Activated CD8-positive, alpha-beta memory T cell treated with anti-CD3 and anti-CD28 coated beads for 4 hours (primary cell): ENCODE data around the gene ATP13A1.
A peak's percentile ranks its signal among the peaks of the same experiment; 100 is the strongest.
"Not testable (repeated sequence)": the region's sequence is repeated elsewhere in the genome, so short reads cannot be mapped to it uniquely, and the experiment has no call there.

Experiments used
- DNase-seq, 2 donors: peaks; one replicate each; pipeline ENCODE4 v3.0.0-alpha.2; 2020; ENCODE audit warnings: low read depth in 2 of 2

ATP13A1 gene

DNA sequence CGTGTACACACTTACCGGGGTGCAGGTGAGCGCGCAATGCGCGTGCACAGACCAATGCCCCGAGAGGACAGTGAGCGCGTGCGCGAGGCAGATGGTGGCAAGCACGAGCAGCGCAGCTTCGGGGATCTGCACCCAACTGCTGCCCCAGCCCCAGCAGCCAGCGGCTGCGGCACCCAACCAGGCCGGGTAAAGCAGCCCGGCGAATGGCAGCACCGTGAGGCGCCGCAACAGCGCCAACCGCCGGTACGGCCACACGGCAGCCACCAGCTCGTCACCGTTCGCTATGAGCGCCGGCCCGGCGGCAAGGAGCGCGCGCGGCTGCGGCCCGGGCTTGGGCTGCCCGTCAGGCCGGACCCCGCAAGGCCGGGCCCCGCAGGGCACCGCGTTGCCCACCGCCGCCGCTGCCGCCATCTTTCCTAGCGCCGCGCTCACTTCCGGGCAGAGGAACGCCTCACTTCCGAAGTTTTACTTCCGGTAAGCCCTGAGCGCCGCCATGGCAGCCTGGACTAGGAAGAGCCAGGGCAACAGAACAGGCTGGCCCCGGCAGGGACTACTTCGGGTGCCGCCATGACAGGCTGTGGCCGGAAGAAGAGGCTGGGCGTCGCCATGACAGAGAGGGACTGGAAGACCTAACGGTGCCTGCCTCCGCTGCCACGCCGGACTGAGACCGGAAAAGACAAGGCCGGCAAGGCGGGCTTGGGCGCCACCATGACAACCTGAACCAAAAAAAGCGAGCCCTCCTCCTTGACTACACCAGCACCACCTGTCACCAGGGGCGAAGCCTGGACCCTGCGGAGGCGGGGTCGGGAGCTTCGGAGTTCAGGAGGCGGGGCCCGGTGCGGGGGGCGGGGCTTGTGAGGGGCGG is at the start of gene ATP13A1:
TSS of gene ATP13A1 (minus strand) at position 421 of the 865 bp plus-strand sequence. CDS start at position 411, 10 bp downstream.
- peak; percentile 83 to 94 for DNase-seq

- DNase-seq = no peak
Observed at GRCh38 chr19:19711934-19712828, 48.7 kb upstream of the ATP13A1 start.

- DNase-seq = no peak
Observed at GRCh38 chr19:19711306-19711933, 47.9 kb upstream of the ATP13A1 start.

DNA sequence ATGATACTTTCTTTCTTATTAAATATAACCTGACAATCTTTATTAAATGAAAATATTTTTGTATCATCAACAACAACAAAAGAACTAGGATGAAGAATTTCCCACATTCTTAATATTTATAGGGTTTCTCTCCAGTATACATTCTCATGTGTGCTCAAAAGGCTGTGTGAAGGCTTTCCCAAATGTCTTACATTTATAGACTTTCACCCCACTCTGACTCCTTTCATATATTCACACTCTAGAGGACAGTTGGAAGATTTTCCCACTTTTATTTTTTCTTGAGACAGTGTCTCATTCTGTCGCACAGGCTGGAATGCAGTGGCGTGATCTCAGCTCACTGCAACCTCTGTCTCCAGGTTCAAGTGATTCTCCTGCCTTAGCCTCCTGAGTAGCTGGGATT is 47.0 kb upstream of the ATP13A1 start:
- DNase-seq = no peak

GRCh38 chr19:19704836-19705235 is 41.4 kb upstream of the ATP13A1 start:
- no peak for DNase-seq

DNA sequence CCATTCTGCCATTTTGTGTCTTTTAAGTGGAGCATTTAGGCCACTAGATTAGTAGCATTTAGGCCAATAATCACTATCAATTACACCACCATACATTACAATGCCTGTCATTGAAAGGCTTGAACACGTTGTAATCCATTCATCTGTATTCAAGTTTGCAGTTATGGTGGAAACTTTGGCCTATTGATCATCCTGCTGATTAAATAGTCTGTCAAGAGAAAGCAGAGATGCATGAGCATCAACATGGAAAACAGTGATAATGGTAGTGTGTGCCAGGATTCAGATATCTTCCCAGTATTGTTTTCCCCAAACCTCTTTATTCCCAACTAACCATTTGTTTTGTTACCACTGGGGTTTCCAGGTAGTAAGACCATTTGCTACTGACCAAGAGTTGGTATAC is 37.0 kb upstream of the ATP13A1 start:
- DNase-seq = not testable (repeated sequence)

- DNase-seq = no peak
Observed at GRCh38 chr19:19697589-19697988, 34.1 kb upstream of the ATP13A1 start.

- no peak for DNase-seq
Observed at GRCh38 chr19:19696386-19696785, 32.9 kb upstream of the ATP13A1 start.

GRCh38 chr19:19691683-19692082 is 28.2 kb upstream of the ATP13A1 start:
- no peak for DNase-seq

DNA sequence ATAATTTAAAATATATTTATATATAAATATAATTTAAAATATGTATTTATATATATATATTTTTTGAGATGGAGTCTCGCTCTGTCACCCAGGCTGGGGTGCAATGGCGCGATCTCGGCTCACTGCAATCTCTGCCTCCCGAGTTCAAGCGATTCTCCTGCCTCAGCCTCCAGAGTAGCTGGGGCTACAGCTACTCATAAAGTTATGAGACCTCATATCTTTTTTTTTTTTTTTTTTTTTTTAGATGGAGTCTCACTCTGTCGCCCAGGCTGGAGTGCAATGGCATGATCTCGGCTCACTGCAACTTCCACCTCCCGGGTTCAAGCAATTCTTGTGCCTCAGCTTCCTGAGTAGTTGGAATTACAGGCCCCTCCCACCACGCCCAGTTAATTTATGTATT is 25.5 kb upstream of the ATP13A1 start:
- DNase-seq = not testable (repeated sequence)

DNA sequence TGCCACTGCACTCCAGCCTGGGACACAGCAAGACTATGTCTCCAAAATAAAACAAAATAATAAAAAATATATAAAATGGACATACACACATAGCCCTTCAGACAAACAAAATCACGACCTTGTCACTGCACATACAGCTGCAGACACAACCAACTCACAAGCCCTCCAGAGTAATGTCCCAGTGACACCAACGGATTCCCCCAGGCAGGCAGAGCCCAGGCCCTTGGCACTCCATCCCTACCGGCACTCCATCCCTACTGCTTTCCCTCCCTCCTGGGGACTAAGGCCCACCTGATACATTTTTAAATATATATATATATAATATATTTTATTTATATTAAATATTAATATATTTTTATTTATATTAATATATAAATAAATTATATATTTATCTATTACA is 23.6 kb upstream of the ATP13A1 start:
- DNase-seq = no peak

GRCh38 chr19:19686580-19686979 is 23.1 kb upstream of the ATP13A1 start:
- DNase-seq = no peak

- not testable (repeated sequence) for DNase-seq
Observed at GRCh38 chr19:19686119-19686518, 22.6 kb upstream of the ATP13A1 start.

DNA sequence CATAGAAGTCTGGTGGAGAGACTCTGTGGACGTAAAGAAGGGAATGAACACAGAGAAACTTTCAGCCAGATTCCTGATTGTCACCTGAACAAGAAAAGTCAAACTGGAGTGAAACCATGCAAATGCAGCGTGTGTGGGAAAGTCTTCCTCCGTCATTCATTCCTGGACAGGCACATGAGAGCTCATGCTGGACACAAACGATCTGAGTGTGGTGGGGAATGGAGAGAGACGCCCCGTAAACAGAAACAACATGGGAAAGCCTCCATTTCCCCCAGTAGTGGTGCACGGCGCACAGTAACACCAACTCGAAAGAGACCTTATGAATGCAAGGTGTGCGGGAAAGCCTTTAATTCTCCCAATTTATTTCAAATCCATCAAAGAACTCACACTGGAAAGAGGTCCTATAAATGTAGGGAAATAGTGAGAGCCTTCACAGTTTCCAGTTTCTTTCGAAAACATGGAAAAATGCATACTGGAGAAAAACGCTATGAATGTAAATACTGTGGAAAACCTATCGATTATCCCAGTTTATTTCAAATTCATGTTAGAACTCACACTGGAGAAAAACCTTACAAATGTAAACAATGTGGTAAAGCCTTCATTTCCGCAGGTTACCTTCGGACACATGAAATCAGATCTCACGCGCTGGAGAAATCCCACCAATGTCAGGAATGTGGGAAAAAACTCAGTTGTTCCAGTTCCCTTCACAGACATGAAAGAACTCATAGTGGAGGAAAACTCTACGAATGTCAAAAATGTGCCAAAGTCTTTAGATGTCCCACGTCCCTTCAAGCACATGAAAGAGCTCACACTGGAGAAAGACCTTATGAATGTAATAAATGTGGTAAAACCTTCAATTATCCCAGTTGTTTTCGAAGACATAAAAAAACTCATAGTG is 15.9 kb upstream of the ATP13A1 start:
- DNase-seq = no peak

DNA sequence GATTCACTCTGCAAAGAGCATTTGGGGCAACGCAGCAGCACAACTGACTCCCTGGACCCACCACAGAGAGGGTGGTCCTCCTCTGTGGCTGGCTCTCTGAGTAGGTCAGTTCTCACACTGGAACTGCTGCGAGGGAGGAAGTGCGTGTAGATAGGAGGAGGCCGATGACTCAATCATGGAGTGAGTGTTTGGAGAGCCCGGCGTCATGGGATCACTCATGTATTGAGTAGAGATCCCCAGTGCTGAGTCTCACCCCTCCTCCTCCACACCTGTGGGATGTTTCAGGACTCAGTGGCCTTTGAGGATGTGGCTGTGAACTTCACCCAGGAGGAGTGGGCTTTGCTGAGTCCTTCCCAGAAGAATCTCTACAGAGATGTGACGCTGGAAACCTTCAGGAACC is 14.1 kb upstream of the ATP13A1 start:
- DNase-seq = no peak

GRCh38 chr19:19674315-19674714 is 10.8 kb upstream of the ATP13A1 start:
- DNase-seq = no peak

- no peak for DNase-seq
Observed at GRCh38 chr19:19672816-19673215, 9.3 kb upstream of the ATP13A1 start.

- no peak for DNase-seq
Observed at GRCh38 chr19:19670070-19670551, 6.6 kb upstream of the ATP13A1 start.

DNA sequence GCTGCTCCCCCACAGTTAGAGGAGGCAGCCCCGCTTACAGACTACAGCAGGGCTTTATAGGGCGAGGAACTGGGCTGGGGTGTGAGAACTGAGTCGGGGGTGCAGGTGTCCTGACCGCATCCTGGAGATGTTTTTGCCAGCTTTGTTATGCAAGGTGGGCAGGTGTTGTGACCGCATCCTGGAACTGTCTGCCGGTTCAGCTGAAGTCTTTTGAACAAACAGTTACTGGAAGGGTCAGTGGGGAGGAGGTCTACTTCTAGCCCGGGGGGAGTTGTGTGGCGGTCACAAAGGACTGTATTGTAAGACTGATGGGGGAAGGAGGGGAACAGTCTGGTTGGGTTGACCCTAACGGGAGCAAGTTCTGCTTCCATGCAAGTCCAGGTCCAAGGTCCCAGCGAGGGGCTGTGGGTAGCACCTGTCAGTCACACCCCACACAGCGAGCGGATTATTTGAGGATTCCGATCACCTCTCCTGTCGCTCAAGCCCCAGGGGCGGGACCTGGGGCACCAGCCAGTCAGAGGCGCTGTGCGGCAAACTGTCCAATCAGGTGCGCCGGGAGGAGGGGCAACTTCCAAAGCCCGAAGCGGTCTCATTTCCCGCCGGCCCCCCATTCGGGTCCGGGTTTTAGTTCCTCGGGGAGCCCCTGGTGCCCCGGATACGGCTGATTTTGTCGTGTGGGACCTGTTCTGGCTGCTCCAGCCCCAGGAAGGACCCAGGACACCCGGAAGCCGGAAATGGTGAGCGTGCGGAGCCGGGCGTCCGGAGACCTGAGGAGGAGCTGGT is 4.9 kb upstream of the ATP13A1 start, which contains the start of gene ZNF101:
TSS of gene ZNF101 (plus strand) at position 610 of the 783 bp plus-strand sequence. CDS start at position 735, 125 bp downstream.
- peak; percentile 86 to 88 for DNase-seq

- DNase-seq = not testable (repeated sequence)
Observed at GRCh38 chr19:19665420-19665948, 2.0 kb upstream of the ATP13A1 start.
